WERI-Rb-1 (cell line): ENCODE data around the gene SKI.

Source experiments
- DNase-seq: peaks from one replicate; pipeline ENCODE4 v3.0.0-alpha.2; 2020
- H3K27ac ChIP-seq: fragments of 250-450 bp; sonication (Bioruptor Pico); 2 replicates; pipeline ENCODE4 v1.5.1; 2020; ENCODE audit warnings: mild to moderate bottlenecking, moderate library complexity
- H3K27me3 ChIP-seq: fragments of 250-450 bp; sonication (Bioruptor Pico); 2 replicates; pipeline ENCODE4 v1.5.1; 2021; ENCODE audit warnings: mild to moderate bottlenecking, low read depth, moderate library complexity; ENCODE audit not compliant: insufficient read depth, severe bottlenecking
- H3K36me3 ChIP-seq: fragments of 250-450 bp; sonication (Bioruptor Pico); 2 replicates; pipeline ENCODE4 v1.5.1; 2020; ENCODE audit warnings: mild to moderate bottlenecking, moderate library complexity
- H3K4me3 ChIP-seq: 2 replicates; pipeline ENCODE4 v1.5.1; 2011; ENCODE audit warnings: low read depth, mild to moderate bottlenecking, control low read depth, low read length
- H3K9me3 ChIP-seq: fragments of 250-450 bp; sonication (Bioruptor Pico); 2 replicates; pipeline ENCODE4 v1.5.1; 2021; ENCODE audit warnings: mild to moderate bottlenecking, moderate library complexity; ENCODE audit not compliant: severe bottlenecking
- TF ChIP-seq, protein P1 (sequence below): IDR thresholded peaks from 2 replicates; pipeline ENCODE4 v1.5.1; 2011; ENCODE audit warnings: low read depth, mild to moderate bottlenecking, control low read depth, inconsistent platforms, low read length

Gene SKI

GRCh38 chr1:2346691-2347408 is 118.7 kb downstream of the SKI start:
- DNase-seq = no peak
- H3K36me3 ChIP-seq = no peaks in the 10 kb centered on the region
- H3K4me3 ChIP-seq = no peak overlapping the region
- no peaks in the 10 kb centered on the region for H3K27me3 ChIP-seq
- TF ChIP-seq, protein P1, sequence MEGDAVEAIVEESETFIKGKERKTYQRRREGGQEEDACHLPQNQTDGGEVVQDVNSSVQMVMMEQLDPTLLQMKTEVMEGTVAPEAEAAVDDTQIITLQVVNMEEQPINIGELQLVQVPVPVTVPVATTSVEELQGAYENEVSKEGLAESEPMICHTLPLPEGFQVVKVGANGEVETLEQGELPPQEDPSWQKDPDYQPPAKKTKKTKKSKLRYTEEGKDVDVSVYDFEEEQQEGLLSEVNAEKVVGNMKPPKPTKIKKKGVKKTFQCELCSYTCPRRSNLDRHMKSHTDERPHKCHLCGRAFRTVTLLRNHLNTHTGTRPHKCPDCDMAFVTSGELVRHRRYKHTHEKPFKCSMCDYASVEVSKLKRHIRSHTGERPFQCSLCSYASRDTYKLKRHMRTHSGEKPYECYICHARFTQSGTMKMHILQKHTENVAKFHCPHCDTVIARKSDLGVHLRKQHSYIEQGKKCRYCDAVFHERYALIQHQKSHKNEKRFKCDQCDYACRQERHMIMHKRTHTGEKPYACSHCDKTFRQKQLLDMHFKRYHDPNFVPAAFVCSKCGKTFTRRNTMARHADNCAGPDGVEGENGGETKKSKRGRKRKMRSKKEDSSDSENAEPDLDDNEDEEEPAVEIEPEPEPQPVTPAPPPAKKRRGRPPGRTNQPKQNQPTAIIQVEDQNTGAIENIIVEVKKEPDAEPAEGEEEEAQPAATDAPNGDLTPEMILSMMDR = no peak
- H3K27ac ChIP-seq = no peak overlapping the region
- no peaks in the 10 kb centered on the region for H3K9me3 ChIP-seq

GRCh38 chr1:2347409-2347785 is 119.3 kb downstream of the SKI start:
- no peaks in the 10 kb centered on the region for H3K27me3 ChIP-seq
- TF ChIP-seq, protein P1 = no peak
- no peak overlapping the region for H3K27ac ChIP-seq
- H3K36me3 ChIP-seq = no peaks in the 10 kb centered on the region
- no peaks in the 10 kb centered on the region for H3K9me3 ChIP-seq
- no peak overlapping the region for H3K4me3 ChIP-seq
- no peak for DNase-seq

- TF ChIP-seq, protein P1 = no peak
Measured at GRCh38 chr1:2347896-2348295, 119.8 kb downstream of the SKI start.

DNA sequence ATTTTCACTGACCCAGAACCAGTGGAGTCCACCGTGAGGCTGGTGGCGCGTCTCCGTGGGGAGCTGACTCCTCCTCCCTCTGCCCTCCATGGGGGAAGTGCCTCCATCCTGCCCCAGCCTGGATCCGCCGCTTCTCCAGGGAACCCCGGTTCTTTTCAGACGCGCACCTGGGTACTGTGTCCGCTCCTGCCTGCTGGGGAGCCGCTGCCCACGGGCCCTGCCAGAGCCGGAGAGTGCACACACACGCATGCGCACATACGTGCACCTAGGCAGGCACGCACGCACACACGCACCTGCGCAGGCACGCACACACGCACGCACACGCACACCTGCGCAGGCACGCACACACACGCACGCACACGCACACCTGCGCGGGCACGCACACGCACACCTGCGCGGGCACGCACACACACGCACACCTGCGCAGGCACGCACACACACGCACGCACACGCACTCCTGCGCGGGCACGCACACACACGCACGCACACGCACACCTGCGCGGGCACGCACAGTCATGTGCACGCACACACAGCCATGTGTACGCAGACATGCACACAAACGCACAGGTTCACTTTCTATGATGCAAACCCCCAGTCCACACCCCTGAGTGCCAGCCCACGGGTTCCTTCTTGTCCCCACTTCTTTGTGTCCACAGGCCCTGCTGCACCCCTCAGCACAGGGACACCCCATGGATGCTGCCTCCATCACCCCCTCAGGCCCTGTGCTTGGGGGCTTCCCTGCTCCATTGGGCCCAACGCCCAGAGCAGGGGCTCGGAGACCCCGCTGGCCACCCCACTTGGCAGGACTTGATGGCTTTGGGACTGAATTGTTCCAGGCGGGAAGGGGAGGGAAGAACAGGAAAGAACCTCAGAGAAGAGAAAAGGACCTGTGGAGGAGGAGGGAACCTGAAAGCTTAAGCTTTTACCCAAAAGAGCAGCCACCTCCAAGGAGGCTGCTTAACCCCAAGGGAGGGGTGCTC is 120.5 kb downstream of the SKI start:
- H3K4me3 ChIP-seq = no peak overlapping the region
- no peaks in the 10 kb centered on the region for H3K9me3 ChIP-seq
- no peak for DNase-seq
- no peaks in the 10 kb centered on the region for H3K27me3 ChIP-seq
- no peaks in the 10 kb centered on the region for H3K36me3 ChIP-seq
- TF ChIP-seq, protein P1 = no peak
- no peak overlapping the region for H3K27ac ChIP-seq

More at GRCh38 chr1:2347896-2348295, 119.8 kb downstream of the SKI start:
- no peaks in the 10 kb centered on the region for H3K9me3 ChIP-seq
- H3K27ac ChIP-seq = no peak overlapping the region
- no peak for DNase-seq
- H3K27me3 ChIP-seq = no peaks in the 10 kb centered on the region
- no peaks in the 10 kb centered on the region for H3K36me3 ChIP-seq
- no peak overlapping the region for H3K4me3 ChIP-seq

DNA sequence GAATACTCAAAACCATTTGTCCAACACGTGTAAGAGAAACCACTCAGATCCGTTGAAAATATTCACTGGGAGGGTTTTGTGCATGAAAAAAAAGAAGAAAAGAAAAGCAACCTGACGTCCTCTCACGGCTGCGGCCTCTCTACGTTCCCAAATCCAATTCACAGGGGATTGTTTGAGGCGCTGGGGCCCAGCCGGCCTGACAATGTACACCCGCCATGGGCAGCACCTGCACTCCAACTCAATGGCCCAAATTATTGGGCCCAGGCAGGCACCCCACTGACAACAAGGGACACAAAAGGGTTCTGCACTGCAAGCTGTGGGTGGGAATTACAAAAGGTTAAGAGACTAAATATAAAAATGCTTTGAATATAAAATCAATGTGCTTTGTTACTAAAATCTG is 121.7 kb downstream of the SKI start:
- DNase-seq = no peak
- Histone ChIP-seq H3K27ac (no peak overlapping the region), H3K36me3 (no peaks in the 10 kb centered on the region), H3K27me3 (no peaks in the 10 kb centered on the region), H3K4me3 (no peak overlapping the region), H3K9me3 (no peaks in the 10 kb centered on the region)
- TF ChIP-seq, protein P1 = no peak
